ENCODE results near the gene DESI1.

The DESI1 gene

GRCh38 chr22:41660416-41660815 is 39.6 kb upstream of the DESI1 start:
- Histone ChIP-seq H3K4me3 (ENCODE audit: insufficient read depth, low read length, poor library complexity, severe bottlenecking) (no peak overlapping the region), H3K27ac (ENCODE audit: low read depth, low read length) (no peak overlapping the region), H3K9me2 (replicated peaks; ENCODE audit: insufficient read depth, low read length) (no peaks in the 10 kb centered on the region), H3K36me3 (ENCODE audit: low read length) (peaks cover 42% of the 10 kb centered on the region), H3K27me3 (ENCODE audit: low read length) (no peaks in the 10 kb centered on the region), H4K20me1 (ENCODE audit: low read depth, low read length) (no peaks in the 10 kb centered on the region), H2AFZ (ENCODE audit: low read depth, low read length, severe bottlenecking) (no peak overlapping the region), H3K4me2 (ENCODE audit: low read depth, low read length, poor library complexity, severe bottlenecking) (no peak overlapping the region), H3K9me3 (ENCODE audit: insufficient read depth, low read length) (no peaks in the 10 kb centered on the region), H3K79me2 (ENCODE audit: insufficient read depth, low read length) (no peaks in the 10 kb centered on the region), H3F3A (ENCODE audit: insufficient read depth) (peaks cover 31% of the 10 kb centered on the region), H3K9ac (ENCODE audit: low read length) (no peak overlapping the region)
- TF ChIP-seq EZH2phosphoT487 (conservative IDR thresholded peaks at IDR 0.05; ENCODE audit: low read length) = no peak
- TF ChIP-seq, protein P1, sequence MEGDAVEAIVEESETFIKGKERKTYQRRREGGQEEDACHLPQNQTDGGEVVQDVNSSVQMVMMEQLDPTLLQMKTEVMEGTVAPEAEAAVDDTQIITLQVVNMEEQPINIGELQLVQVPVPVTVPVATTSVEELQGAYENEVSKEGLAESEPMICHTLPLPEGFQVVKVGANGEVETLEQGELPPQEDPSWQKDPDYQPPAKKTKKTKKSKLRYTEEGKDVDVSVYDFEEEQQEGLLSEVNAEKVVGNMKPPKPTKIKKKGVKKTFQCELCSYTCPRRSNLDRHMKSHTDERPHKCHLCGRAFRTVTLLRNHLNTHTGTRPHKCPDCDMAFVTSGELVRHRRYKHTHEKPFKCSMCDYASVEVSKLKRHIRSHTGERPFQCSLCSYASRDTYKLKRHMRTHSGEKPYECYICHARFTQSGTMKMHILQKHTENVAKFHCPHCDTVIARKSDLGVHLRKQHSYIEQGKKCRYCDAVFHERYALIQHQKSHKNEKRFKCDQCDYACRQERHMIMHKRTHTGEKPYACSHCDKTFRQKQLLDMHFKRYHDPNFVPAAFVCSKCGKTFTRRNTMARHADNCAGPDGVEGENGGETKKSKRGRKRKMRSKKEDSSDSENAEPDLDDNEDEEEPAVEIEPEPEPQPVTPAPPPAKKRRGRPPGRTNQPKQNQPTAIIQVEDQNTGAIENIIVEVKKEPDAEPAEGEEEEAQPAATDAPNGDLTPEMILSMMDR (IDR thresholded peaks at IDR 0.05; ENCODE audit: insufficient read depth, low read length, poor library complexity, severe bottlenecking) = no peak

GRCh38 chr22:41659941-41660340 is 39.1 kb upstream of the DESI1 start:
- H3K9me3 ChIP-seq (ENCODE audit: insufficient read depth, low read length) = no peaks in the 10 kb centered on the region
- H3K27me3 ChIP-seq (ENCODE audit: low read length) = no peaks in the 10 kb centered on the region
- no peaks in the 10 kb centered on the region for H4K20me1 ChIP-seq (ENCODE audit: low read depth, low read length)
- H3K4me2 ChIP-seq (ENCODE audit: low read depth, low read length, poor library complexity, severe bottlenecking) = no peak overlapping the region
- H3K4me3 ChIP-seq (ENCODE audit: insufficient read depth, low read length, poor library complexity, severe bottlenecking) = no peak overlapping the region
- no peak overlapping the region for H2AFZ ChIP-seq (ENCODE audit: low read depth, low read length, severe bottlenecking)
- peaks cover 44% of the 10 kb centered on the region for H3K36me3 ChIP-seq (ENCODE audit: low read length)
- peaks cover 27% of the 10 kb centered on the region for H3F3A ChIP-seq (ENCODE audit: insufficient read depth)
- TF ChIP-seq, protein P1 (IDR thresholded peaks at IDR 0.05; ENCODE audit: insufficient read depth, low read length, poor library complexity, severe bottlenecking) = no peak
- TF ChIP-seq EZH2phosphoT487 (conservative IDR thresholded peaks at IDR 0.05; ENCODE audit: low read length) = no peak
- no peaks in the 10 kb centered on the region for H3K79me2 ChIP-seq (ENCODE audit: insufficient read depth, low read length)
- no peak overlapping the region for H3K27ac ChIP-seq (ENCODE audit: low read depth, low read length)
- H3K9me2 ChIP-seq (replicated peaks; ENCODE audit: insufficient read depth, low read length) = no peaks in the 10 kb centered on the region
- no peak overlapping the region for H3K9ac ChIP-seq (ENCODE audit: low read length)

- Histone ChIP-seq H3K27ac (ENCODE audit: low read depth, low read length) (no peak overlapping the region), H3F3A (ENCODE audit: insufficient read depth) (peaks cover 16% of the 10 kb centered on the region; the same call in 1 of the 2 replicates)
Measured at GRCh38 chr22:41658869-41659268, 38.0 kb upstream of the DESI1 start.

More at GRCh38 chr22:41658869-41659268, 38.0 kb upstream of the DESI1 start:
- TF ChIP-seq, protein P1 (IDR thresholded peaks at IDR 0.05; ENCODE audit: insufficient read depth, low read length, poor library complexity, severe bottlenecking) = no peak
- TF ChIP-seq EZH2phosphoT487 (conservative IDR thresholded peaks at IDR 0.05; ENCODE audit: low read length) = no peak
- Histone ChIP-seq H2AFZ (ENCODE audit: low read depth, low read length, severe bottlenecking) (no peak overlapping the region), H3K9ac (ENCODE audit: low read length) (no peak overlapping the region), H3K27me3 (ENCODE audit: low read length) (no peaks in the 10 kb centered on the region), H3K36me3 (ENCODE audit: low read length) (peaks cover 48% of the 10 kb centered on the region), H3K4me2 (ENCODE audit: low read depth, low read length, poor library complexity, severe bottlenecking) (no peak overlapping the region), H3K9me3 (ENCODE audit: insufficient read depth, low read length) (no peaks in the 10 kb centered on the region), H3K9me2 (replicated peaks; ENCODE audit: insufficient read depth, low read length) (no peaks in the 10 kb centered on the region), H3K4me3 (ENCODE audit: insufficient read depth, low read length, poor library complexity, severe bottlenecking) (no peak overlapping the region), H4K20me1 (ENCODE audit: low read depth, low read length) (no peaks in the 10 kb centered on the region), H3K79me2 (ENCODE audit: insufficient read depth, low read length) (no peaks in the 10 kb centered on the region)
